Dedifferentiated amniotic fluid mesenchymal stem cell (primary cell): Measurements from ENCODE around the gene SLITRK2.

ENCODE experiments used
- DNase-seq: peaks from one replicate; pipeline ENCODE4 v3.0.0-alpha.2; 2016; ENCODE audit errors: extremely low spot score

Gene SLITRK2

DNA sequence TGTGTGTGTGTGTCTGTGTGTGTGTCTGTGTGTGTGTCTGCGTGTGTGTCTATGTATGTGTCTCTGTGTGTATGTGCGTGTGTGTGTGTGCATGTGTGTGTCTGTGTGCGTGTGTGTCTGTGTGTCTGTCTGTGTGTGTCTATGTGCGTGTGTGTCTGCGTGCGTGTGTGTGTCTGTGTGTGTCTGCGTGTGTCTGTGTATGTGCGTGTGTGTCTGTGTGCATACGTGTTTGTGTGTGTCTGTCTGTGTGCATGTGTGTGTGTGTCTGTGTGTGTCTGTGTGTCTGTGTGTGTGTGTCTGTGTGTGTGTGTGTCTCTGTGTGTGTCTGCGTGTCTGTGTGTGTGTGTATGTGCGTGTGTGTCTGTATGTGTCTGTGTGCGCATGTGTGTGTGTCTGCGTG lies 35.6 kb downstream of the SLITRK2 start:
- no peak for DNase-seq

- no peak for DNase-seq
Measured at GRCh38 chrX:145856181-145856580, 38.6 kb downstream of the SLITRK2 start.

DNA sequence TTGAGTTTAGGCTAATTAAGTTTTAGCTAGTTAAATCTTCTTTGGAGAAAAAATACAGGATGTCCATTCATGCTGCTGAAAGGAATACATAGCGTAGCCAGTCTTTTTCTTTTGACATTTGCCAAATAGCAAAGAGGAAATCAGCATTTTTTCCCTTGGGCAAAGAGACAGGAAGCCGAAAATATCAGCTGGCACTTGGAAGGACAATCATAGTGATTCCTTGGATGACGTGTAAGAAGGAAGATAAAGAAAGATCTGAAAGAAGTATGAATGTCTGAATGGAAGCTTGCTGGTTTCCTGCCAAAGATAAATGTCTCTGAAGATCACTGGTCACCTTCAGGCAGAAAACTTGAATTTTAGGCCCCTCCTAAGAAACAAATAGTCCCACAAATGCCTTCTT lies 44.2 kb downstream of the SLITRK2 start:
- DNase-seq: no peak

GRCh38 chrX:145865082-145865481 lies 47.5 kb downstream of the SLITRK2 start:
- DNase-seq: no peak
